Measurements from ENCODE around the gene KRTAP26-1. TPM values are rescaled to one million over a fixed set of nuclear protein-coding genes. Genes with fewer than 3 reads are reported as not detected.

Gene KRTAP26-1
- polyA plus RNA-seq, 4 donors = not detected

DNA sequence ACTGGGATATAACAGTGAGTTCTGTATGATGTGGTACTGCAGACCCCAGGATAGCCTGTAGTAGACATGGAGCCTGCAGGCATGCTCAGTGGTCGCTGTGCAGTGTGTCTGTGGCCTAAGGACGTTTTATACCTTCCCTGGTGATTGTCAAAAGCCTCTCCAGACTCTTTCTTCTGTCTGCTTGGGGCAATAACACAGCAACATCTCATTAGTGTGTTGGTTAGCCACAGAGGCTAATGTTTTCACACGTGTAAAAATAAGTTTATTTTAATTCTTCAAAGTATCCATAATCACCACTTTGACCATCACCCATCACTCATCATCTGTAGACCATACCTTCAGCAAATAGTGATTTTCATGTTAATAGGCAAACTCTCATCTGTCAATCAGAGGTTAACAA, 37.3 kb downstream of the KRTAP26-1 start, which contains the start of gene KRTAP24-1:
TSS of gene KRTAP24-1 (minus strand) at position 101 of the 400 bp plus-strand sequence. CDS start at position 83, 18 bp downstream.
- DNase-seq (ENCODE audit: low read depth in 4 of 4, low spot score in 3 of 4) = no peak

- DNase-seq (ENCODE audit: low read depth in 4 of 4, low spot score in 3 of 4) = no peak
Observed at GRCh38 chr21:30271611-30272010, 48.5 kb downstream of the KRTAP26-1 start.

DNA sequence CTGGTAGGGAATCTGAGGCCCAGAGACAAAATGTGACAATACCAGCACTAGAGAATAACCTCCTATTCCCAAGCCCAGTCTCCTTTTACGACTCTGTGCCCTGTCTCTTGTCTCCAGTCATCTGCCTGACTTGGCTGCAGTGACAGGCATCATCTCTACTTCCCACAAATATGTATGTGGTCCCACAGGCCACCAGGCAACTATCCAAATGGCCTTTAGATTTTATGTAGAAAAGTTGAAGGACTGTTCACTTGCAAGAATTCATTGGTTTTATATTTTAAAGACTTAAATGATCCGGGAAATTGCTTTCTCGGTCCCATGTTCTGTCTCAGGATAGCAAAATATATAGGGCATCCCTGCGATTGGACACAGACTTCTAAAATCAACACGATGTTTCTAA, 49.0 kb downstream of the KRTAP26-1 start:
- no peak for DNase-seq (ENCODE audit: low read depth in 4 of 4, low spot score in 3 of 4)

GRCh38 chr21:30269803-30270530, 50.1 kb downstream of the KRTAP26-1 start:
- no peak for DNase-seq (ENCODE audit: low read depth in 4 of 4, low spot score in 3 of 4)

Other genes starting within 250 kb of the KRTAP26-1 start
- not detected for gene CLDN17, start 153.5 kb downstream of the KRTAP26-1 start, polyA plus RNA-seq (ENCODE audit: insufficient read length in 4 of 4)
- gene CLDN8, start 104.2 kb downstream of the KRTAP26-1 start, polyA plus RNA-seq (ENCODE audit: insufficient read length in 4 of 4) = 10 to 100 TPM; 47.7 to 87.4 (median 76.3) TPM
- not detected for gene KRTAP24-1, start 37.4 kb downstream of the KRTAP26-1 start, polyA plus RNA-seq (ENCODE audit: insufficient read length in 4 of 4)
- not detected for gene KRTAP25-1, start 30.8 kb downstream of the KRTAP26-1 start, polyA plus RNA-seq (ENCODE audit: insufficient read length in 4 of 4)
- not detected for gene KRTAP27-1, start 17.4 kb upstream of the KRTAP26-1 start, polyA plus RNA-seq (ENCODE audit: insufficient read length in 4 of 4)
- gene KRTAP23-1, start 28.3 kb upstream of the KRTAP26-1 start, polyA plus RNA-seq (ENCODE audit: insufficient read length in 4 of 4) = not detected
- gene KRTAP13-2, start 52.0 kb upstream of the KRTAP26-1 start, polyA plus RNA-seq (ENCODE audit: insufficient read length in 4 of 4) = not detected
- not detected for gene KRTAP13-1, start 75.7 kb upstream of the KRTAP26-1 start, polyA plus RNA-seq (ENCODE audit: insufficient read length in 4 of 4)
- gene KRTAP13-3, start 105.6 kb upstream of the KRTAP26-1 start, polyA plus RNA-seq (ENCODE audit: insufficient read length in 4 of 4) = not detected
- not detected for gene KRTAP13-4, start 109.9 kb upstream of the KRTAP26-1 start, polyA plus RNA-seq (ENCODE audit: insufficient read length in 4 of 4)
- gene KRTAP15-1, start 120.0 kb upstream of the KRTAP26-1 start, polyA plus RNA-seq (ENCODE audit: insufficient read length in 4 of 4) = not detected
- not detected for gene KRTAP19-1, start 160.1 kb upstream of the KRTAP26-1 start, polyA plus RNA-seq (ENCODE audit: insufficient read length in 4 of 4)
- gene KRTAP19-2, start 167.1 kb upstream of the KRTAP26-1 start, polyA plus RNA-seq (ENCODE audit: insufficient read length in 4 of 4) = not detected
- gene KRTAP19-3, start 171.7 kb upstream of the KRTAP26-1 start, polyA plus RNA-seq (ENCODE audit: insufficient read length in 4 of 4) = not detected
- not detected for gene KRTAP19-4, start 176.8 kb upstream of the KRTAP26-1 start, polyA plus RNA-seq (ENCODE audit: insufficient read length in 4 of 4)
- not detected for gene KRTAP19-5, start 181.8 kb upstream of the KRTAP26-1 start, polyA plus RNA-seq (ENCODE audit: insufficient read length in 4 of 4)
- not detected for gene KRTAP19-6, start 221.5 kb upstream of the KRTAP26-1 start, polyA plus RNA-seq (ENCODE audit: insufficient read length in 4 of 4)
- gene KRTAP19-7, start 241.0 kb upstream of the KRTAP26-1 start, polyA plus RNA-seq (ENCODE audit: insufficient read length in 4 of 4) = not detected